Stimulated activated effector memory CD8-positive, alpha-beta T cell treated with anti-CD3 and anti-CD28 coated beads, Interleukin-12 subunit alpha, Interleukin-12 subunit beta, amount 100 ng/mL, for 72 hours (primary cell): ENCODE measurements around the gene ST8SIA2.

ENCODE experiments used
- ATAC-seq: fragments of 150-1000 bp; cut with Tn5 transposase; 2 replicates; pipeline ENCODE4 v1.10.0; 2021
- DNase-seq, 2 donors: peaks; one replicate each; pipeline ENCODE4 v3.0.0; 2021 to 2022; ENCODE audit warnings: low spot score in 2 of 2
- H3K27ac Mint-ChIP-seq: one replicate; pipeline ENCODE4 v1.8.0; 2022; ENCODE audit warnings: mild to moderate bottlenecking, mixed read lengths
- H3K36me3 Mint-ChIP-seq: one replicate; pipeline ENCODE4 v1.8.0; 2022; ENCODE audit warnings: mild to moderate bottlenecking, mixed read lengths
- H3K4me1 Mint-ChIP-seq: one replicate; pipeline ENCODE4 v1.8.0; 2022; ENCODE audit warnings: mixed read lengths
- H3K4me3 Mint-ChIP-seq: one replicate; pipeline ENCODE4 v1.8.0; 2022; ENCODE audit warnings: mild to moderate bottlenecking, mixed read lengths
- H3K9me3 Mint-ChIP-seq: one replicate; pipeline ENCODE4 v1.8.0; 2022; ENCODE audit warnings: mixed read lengths

The ST8SIA2 gene

GRCh38 chr15:92385096-92385495 is 8.6 kb upstream of the ST8SIA2 start:
- H3K4me3 Mint-ChIP-seq: no peak overlapping the region

GRCh38 chr15:92391640-92392039 is 2.0 kb upstream of the ST8SIA2 start:
- DNase-seq: no peak
- H3K4me1 Mint-ChIP-seq: peaks cover 9% of the 10 kb centered on the region
- no peaks in the 10 kb centered on the region for H3K36me3 Mint-ChIP-seq
- ATAC-seq: peak; percentile 34
- H3K9me3 Mint-ChIP-seq: no peaks in the 10 kb centered on the region
- no peak overlapping the region for H3K27ac Mint-ChIP-seq
- no peak overlapping the region for H3K4me3 Mint-ChIP-seq

More at GRCh38 chr15:92385096-92385495, 8.6 kb upstream of the ST8SIA2 start:
- Mint-ChIP-seq H3K36me3 (no peaks in the 10 kb centered on the region), H3K9me3 (no peaks in the 10 kb centered on the region), H3K27ac (no peak overlapping the region), H3K4me1 (no peaks in the 10 kb centered on the region)
- no peak for ATAC-seq
- no peak for DNase-seq

- H3K9me3 Mint-ChIP-seq: no peaks in the 10 kb centered on the region
- H3K27ac Mint-ChIP-seq: no peak overlapping the region
- no peak for ATAC-seq
- DNase-seq: no peak
- H3K4me3 Mint-ChIP-seq: no peak overlapping the region
- peaks cover 9% of the 10 kb centered on the region for H3K4me1 Mint-ChIP-seq
- no peaks in the 10 kb centered on the region for H3K36me3 Mint-ChIP-seq
These were observed 1.2 kb upstream of the ST8SIA2 start for GRCh38 chr15:92392462-92392861.

- ATAC-seq: no peak
- no peak overlapping the region for H3K4me3 Mint-ChIP-seq
- no peaks in the 10 kb centered on the region for H3K9me3 Mint-ChIP-seq
- peaks cover 9% of the 10 kb centered on the region for H3K4me1 Mint-ChIP-seq
- H3K36me3 Mint-ChIP-seq: no peaks in the 10 kb centered on the region
- no peak overlapping the region for H3K27ac Mint-ChIP-seq
- DNase-seq: no peak
These were observed 263 bp downstream of the ST8SIA2 start for GRCh38 chr15:92393980-92394308.

GRCh38 chr15:92394309-92395097 is 822 bp downstream of the ST8SIA2 start:
- H3K36me3 Mint-ChIP-seq: no peaks in the 10 kb centered on the region
- ATAC-seq: no peak
- no peak overlapping the region for H3K4me3 Mint-ChIP-seq
- peaks cover 9% of the 10 kb centered on the region for H3K4me1 Mint-ChIP-seq
- DNase-seq: no peak
- H3K9me3 Mint-ChIP-seq: no peaks in the 10 kb centered on the region
- H3K27ac Mint-ChIP-seq: no peak overlapping the region

- DNase-seq (no peak), ATAC-seq (no peak)
- Mint-ChIP-seq H3K4me3 (no peak overlapping the region), H3K9me3 (no peaks in the 10 kb centered on the region), H3K36me3 (peaks cover 5% of the 10 kb centered on the region), H3K4me1 (peaks cover 9% of the 10 kb centered on the region), H3K27ac (no peak overlapping the region)
These were observed 1.5 kb downstream of the ST8SIA2 start for GRCh38 chr15:92395098-92395635.

GRCh38 chr15:92399271-92399950 is 5.7 kb downstream of the ST8SIA2 start:
- no peak overlapping the region for H3K4me3 Mint-ChIP-seq
- ATAC-seq (no peak), DNase-seq (no peak)
- peaks cover 5% of the 10 kb centered on the region for H3K36me3 Mint-ChIP-seq
- no peaks in the 10 kb centered on the region for H3K9me3 Mint-ChIP-seq
- no peak overlapping the region for H3K27ac Mint-ChIP-seq
- peaks cover 4% of the 10 kb centered on the region for H3K4me1 Mint-ChIP-seq

- no peak for DNase-seq
- no peaks in the 10 kb centered on the region for H3K9me3 Mint-ChIP-seq
- ATAC-seq: no peak
- H3K36me3 Mint-ChIP-seq: peaks cover 5% of the 10 kb centered on the region
- H3K27ac Mint-ChIP-seq: no peak overlapping the region
- H3K4me1 Mint-ChIP-seq: no peaks in the 10 kb centered on the region
- no peak overlapping the region for H3K4me3 Mint-ChIP-seq
These were observed 6.9 kb downstream of the ST8SIA2 start for GRCh38 chr15:92400573-92400972.

GRCh38 chr15:92400980-92401787 is 7.5 kb downstream of the ST8SIA2 start:
- Mint-ChIP-seq H3K4me1 (no peaks in the 10 kb centered on the region), H3K4me3 (no peak overlapping the region), H3K9me3 (no peaks in the 10 kb centered on the region), H3K36me3 (peaks cover 5% of the 10 kb centered on the region), H3K27ac (no peak overlapping the region)
- no peak for ATAC-seq
- no peak for DNase-seq

GRCh38 chr15:92402751-92403150 is 9.1 kb downstream of the ST8SIA2 start:
- Mint-ChIP-seq H3K36me3 (peaks cover 5% of the 10 kb centered on the region), H3K27ac (no peak overlapping the region), H3K9me3 (no peaks in the 10 kb centered on the region), H3K4me3 (no peak overlapping the region), H3K4me1 (no peaks in the 10 kb centered on the region)
- DNase-seq: no peak
- ATAC-seq: no peak

GRCh38 chr15:92405942-92406341 is 12.3 kb downstream of the ST8SIA2 start:
- ATAC-seq: no peak
- DNase-seq: no peak
- Mint-ChIP-seq H3K27ac (no peak overlapping the region), H3K4me3 (no peak overlapping the region), H3K9me3 (no peaks in the 10 kb centered on the region), H3K4me1 (no peaks in the 10 kb centered on the region), H3K36me3 (no peaks in the 10 kb centered on the region)

- no peak for ATAC-seq
These were observed 13.6 kb downstream of the ST8SIA2 start for GRCh38 chr15:92407321-92407720.

GRCh38 chr15:92407916-92408315 is 14.2 kb downstream of the ST8SIA2 start:
- ATAC-seq (no peak), DNase-seq (no peak)
- Mint-ChIP-seq H3K4me3 (no peak overlapping the region), H3K9me3 (no peaks in the 10 kb centered on the region), H3K36me3 (no peaks in the 10 kb centered on the region), H3K4me1 (no peaks in the 10 kb centered on the region), H3K27ac (no peak overlapping the region)

More at GRCh38 chr15:92407321-92407720, 13.6 kb downstream of the ST8SIA2 start:
- Mint-ChIP-seq H3K36me3 (no peaks in the 10 kb centered on the region), H3K4me3 (no peak overlapping the region), H3K9me3 (no peaks in the 10 kb centered on the region), H3K4me1 (no peaks in the 10 kb centered on the region), H3K27ac (no peak overlapping the region)
- no peak for DNase-seq

- Mint-ChIP-seq H3K27ac (no peak overlapping the region), H3K4me1 (no peaks in the 10 kb centered on the region), H3K36me3 (no peaks in the 10 kb centered on the region), H3K4me3 (no peak overlapping the region), H3K9me3 (no peaks in the 10 kb centered on the region)
- ATAC-seq: no peak
- DNase-seq: no peak
These were observed 15.3 kb downstream of the ST8SIA2 start for GRCh38 chr15:92409006-92409405.

- DNase-seq (no peak), ATAC-seq (no peak)
- no peaks in the 10 kb centered on the region for H3K4me1 Mint-ChIP-seq
- H3K9me3 Mint-ChIP-seq: no peaks in the 10 kb centered on the region
- H3K4me3 Mint-ChIP-seq: no peak overlapping the region
- H3K36me3 Mint-ChIP-seq: no peaks in the 10 kb centered on the region
- H3K27ac Mint-ChIP-seq: no peak overlapping the region
These were observed 15.8 kb downstream of the ST8SIA2 start for GRCh38 chr15:92409521-92409920.
